NCI-H128 (cell line): Measurements from ENCODE around the gene CLDN20.

ENCODE experiments used
- DNase-seq: peaks from one replicate; lab custom pipeline; 2025; ENCODE audit not compliant: unreplicated experiment; lab: John Stamatoyannopoulos, UW

Gene CLDN20

DNA sequence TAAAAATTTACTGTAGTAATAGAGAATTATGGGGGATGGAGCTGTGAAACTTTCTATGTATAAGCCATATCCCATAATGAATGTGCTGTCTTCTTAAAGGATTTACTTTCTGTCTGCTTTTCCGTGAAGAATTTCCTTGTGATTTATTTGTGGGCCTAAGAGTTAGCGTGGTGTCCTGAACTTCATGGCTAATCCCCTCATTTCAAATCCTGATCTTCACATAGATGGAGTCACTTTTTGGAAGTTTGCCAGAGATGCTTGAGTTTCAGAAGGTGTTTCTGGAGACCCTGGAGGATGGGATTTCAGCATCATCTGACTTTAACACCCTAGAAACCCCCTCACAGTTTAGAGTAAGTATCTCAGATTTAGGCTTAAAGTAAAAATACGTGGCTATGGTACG lies 19.4 kb upstream of the CLDN20 start:
- no peak for DNase-seq

DNA sequence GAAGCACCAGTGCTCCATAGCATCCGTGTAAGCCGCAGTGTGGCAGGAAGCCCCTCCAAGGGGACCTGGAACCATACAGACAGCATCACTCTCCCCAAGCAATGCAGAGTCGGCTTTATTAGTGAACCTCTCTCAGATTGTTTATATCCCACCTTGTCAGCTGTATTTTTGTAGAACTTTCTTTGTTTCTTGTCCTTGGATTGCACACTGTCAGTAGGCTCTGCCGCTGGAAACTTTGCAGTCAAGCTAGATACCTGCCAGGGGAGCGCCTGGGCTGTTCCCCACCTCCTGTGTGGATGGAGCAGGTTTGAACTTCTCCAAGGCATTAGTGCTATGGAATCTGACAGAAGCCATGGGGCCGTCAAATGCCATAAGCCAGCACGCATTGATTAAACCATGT lies 18.6 kb upstream of the CLDN20 start:
- no peak for DNase-seq

DNA sequence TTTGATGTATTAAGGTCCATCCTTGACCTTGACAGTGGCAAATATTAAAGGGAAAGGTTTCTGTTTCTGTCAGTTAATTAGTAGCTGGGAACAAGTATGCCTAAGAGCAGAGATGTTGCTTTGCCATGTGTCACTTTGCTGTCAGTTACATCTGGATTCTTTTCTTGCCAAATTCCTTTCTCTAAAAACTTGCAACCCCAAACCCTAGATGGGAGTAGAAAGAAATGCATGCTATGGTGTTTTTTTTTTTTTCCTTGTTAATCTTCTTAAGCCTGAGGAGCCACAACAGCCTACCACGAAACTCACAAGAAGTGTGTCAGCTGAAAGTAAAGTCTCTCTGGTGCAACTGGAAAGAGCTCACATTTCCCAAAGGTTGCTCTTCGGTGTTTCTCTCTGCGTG lies 18.0 kb upstream of the CLDN20 start:
- no peak for DNase-seq

DNA sequence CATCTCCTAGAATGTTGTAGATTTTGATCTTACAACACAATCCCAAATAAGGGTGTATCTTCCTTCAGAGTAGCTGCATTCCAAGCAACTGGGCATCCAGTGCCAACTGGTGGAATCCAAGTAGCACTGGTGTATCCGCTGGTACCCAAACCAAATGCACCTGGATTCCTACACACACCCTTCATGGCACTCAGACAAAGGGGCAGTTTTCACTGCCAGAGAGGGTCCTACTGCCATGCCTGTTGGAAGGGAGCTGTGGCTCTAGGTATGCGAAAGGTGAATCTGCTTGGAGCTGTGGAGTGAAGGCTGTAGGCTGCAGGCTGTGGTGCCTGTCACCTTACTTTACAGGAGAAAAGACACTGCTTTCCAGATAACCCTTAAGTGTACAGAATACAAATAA lies 17.0 kb upstream of the CLDN20 start:
- no peak for DNase-seq

DNA sequence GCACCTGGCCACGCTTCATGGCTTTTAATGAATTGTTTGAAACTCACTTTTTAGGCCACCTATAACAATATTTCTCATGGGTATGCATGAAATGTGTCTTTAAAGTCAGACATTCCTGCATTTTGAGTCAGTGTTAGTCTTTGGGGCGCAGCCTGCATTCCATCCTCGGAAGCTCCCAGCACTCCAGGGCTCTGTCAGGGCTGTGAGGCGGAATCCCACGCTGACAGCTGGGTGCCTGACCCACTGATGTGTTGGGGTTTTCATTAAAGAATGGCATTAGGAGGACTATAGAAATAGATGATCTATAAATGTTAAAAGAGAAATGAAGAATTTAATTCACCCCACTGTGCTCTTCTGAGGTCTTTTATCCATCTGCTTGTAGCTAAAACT lies 16.2 kb upstream of the CLDN20 start:
- no peak for DNase-seq

DNA sequence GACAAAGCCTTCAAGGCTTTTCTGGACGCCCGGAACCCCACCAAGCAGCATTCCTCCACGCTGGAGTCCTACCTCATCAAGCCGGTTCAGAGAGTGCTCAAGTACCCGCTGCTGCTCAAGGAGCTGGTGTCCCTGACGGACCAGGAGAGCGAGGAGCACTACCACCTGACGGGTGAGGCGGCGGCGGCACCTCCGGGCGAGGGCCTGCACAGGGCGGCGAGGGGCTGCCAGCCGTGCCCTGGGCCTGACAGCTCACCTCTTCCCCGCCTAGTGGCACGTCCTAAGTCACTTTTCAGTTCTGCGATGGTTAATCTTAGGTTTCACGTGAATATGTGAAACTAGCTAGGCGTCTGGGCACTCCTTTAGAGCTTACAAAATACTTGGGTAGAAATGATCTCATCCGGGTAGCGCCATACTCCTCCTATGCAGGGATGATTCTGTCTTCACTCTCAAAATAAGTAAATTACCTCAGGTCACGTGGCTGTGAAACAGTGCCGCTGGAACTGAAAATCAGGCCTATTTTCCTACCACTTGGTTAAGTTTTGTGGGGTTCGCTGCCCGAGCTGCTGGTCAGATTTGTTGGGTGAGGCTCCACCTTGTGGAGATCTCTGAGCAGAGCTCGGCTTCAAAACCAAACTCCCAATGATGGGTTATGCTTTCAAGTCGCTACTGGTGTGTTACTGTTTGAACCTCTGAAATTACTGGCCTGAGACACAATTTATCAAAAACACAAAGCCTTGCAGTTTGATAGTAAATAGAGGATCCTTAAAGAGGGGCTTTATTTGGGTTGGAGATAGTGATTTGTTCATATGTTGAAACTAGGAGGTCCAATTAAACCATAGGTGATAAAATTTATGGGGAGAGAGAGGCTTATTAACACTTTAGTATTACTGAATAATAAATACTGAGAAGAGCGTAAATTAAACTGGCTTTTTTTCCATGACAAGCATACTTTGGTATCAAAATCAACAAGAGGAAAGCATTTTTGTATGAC lies 15.5 kb upstream of the CLDN20 start:
- DNase-seq = no peak

DNA sequence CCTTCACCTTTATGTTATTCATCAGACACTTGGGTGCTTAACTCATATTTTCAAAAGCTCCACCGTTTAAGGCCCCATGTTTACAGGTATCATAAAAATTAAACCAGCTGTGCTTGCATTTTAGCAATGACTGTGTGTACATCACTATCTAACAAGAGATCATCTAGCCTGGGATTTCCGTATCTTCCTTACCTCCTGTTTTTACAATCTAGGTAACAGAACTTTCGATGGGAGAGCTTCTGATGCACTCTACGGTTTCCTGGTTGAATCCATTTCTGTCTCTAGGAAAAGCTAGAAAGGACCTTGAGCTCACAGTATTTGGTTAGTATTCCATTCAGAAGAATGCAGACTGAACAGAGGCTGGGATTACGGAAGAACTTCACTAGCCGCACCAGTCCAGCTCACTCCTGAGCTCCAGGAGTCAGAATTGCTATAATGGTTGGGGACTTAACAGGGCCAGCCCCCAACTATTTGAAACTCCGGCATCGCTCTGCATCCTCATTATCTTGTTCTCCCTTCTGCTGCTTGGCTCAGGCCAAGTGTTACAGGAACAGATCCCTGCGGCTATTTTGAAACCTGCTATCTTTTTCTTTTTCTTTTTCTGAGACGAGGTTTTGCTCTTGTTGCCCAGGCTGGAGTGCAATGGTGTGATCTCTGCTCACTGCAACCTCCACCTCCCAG lies 13.0 kb upstream of the CLDN20 start:
- no peak for DNase-seq

DNA sequence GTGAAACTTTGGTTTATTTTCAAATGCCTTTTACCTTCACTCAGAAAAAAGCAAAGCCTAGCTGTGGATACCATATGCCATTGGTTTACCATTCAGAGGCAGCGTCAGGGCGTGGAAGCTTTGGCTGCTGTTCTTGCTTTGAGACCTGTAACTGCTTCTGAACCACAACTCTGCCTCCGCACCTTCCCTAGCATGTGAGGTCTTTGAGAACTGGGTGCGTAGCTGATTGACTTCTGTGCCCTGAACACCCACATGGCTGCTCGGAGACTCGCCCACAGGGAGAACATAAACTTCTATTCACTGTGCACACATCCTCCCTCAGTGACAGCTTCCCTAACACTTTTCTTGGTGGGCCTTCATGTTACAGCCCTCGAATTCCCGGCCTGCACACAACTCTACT lies 11.2 kb upstream of the CLDN20 start:
- DNase-seq = no peak

DNA sequence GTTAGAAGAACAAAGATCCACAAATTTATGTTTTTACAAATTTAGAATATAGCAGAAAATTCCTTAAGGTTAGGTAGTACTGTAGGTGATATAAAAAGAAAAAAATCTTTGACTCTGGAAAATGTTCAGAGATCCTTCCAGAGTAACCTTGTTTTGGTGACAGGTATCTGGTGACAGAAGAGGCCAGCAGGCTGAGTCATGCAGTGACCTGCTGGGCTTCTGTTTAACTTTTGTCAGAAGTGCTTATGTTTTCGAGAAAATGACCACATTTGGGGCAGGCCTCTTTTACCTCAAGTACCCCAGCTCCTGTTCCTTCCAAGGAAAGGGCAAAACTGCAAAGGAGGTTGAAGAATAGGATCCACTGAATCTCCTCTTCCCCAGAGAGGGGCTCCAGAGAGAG lies 10.5 kb upstream of the CLDN20 start:
- DNase-seq = no peak

DNA sequence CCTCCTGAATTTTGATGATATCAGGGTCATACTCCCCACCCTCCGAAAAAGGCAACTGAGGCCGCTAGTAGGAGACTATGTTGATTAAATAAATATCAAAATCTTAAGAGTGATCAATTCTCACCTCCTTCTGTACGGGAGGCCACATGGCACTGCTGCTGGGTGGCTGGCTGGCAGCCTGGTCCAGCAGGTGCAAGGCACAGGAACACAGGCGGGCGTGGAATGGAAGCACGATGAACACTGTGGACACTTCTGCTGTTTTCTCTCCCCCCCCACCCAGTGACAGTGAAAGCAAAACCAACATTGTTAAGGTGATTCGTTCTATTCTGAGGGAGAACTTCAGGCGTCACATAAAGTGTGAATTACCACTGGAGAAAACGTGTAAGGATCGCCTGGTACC lies 9.7 kb upstream of the CLDN20 start:
- DNase-seq = no peak

DNA sequence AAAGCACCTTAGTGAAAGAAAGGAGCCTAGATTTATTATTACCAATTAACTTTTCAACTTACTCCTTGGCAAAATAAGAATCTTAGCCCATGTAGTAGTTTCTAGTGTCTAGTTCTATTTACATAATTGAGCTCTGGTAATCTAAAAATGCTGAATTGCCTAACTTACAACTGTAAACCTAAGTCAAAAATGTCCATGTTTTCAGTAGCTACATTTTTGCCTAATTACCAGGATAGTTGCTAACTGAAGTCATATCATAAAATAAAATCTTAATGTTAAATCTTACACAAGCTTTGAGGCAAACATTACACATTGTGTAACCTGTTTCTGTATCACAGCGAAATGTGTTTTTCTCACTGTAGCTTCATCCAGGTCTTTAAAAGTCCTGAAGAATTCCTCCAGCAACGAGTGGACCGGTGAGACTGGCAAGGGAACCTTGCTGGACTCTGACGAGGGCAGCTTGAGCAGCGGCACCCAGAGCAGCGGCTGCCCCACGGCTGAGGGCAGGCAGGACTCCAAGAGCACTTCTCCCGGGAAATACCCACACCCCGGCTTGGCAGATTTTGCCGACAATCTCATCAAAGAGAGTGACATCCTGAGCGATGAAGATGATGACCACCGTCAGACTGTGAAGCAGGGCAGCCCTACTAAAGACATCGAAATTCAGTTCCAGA lies 7.6 kb upstream of the CLDN20 start:
- no peak for DNase-seq

DNA sequence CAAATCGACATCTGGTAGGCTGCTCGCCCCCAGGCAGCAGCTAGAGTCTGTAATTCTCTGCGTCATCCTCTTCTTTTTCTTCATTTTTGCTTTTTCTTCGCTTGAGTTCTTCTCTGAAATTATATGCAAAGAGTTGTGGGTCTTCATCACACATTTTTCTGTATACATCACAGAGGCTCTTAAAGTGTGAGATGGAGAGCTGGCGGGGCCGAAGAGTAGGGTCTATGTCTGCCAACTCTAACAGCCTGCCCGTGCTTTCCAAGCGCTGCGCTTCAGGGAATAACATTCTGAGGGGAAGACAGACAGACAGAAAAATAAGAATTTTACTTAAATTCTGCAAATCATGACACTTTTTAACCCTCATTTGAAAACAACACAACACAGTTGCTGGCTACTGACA lies 6.0 kb upstream of the CLDN20 start:
- no peak for DNase-seq

DNA sequence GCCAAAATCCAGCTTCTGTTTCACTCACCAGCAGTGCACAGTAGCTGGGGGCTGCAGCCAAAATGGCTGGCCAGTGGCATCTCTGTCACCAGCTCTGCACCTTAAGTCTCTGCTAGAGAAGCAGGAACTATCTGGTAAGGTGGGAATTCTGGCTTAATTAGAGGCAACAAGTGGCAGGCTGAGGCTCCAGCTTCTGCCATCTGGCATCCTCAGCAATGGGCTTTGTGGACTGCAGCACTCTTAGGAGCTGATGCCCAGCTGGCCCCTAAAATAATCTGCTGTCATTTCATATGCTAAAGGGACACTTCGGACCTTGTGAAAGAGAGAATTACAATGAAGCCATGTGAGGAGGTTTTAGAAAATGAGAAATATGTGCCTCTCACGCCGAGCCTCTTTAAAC lies 4.6 kb upstream of the CLDN20 start:
- no peak for DNase-seq

DNA sequence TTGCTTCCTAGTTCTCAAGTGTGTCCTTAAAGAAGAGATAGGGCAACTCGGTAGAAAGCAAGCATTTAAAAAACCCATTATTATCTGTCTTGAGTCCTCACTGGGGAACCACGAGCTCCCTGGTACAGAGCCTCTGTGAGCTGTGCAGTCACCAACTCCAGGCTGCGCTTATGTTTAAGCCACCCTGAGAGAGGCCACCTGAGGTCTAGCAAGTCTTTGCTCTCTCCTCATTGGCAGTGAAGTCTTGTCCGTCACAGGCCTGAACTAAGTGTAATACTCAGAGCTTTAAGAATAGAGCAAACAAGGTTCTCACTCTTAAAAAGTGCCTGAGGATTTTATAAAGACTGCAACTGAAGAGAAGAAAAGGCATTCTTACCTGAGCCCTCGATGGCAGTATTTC lies 3.9 kb upstream of the CLDN20 start:
- DNase-seq = no peak

DNA sequence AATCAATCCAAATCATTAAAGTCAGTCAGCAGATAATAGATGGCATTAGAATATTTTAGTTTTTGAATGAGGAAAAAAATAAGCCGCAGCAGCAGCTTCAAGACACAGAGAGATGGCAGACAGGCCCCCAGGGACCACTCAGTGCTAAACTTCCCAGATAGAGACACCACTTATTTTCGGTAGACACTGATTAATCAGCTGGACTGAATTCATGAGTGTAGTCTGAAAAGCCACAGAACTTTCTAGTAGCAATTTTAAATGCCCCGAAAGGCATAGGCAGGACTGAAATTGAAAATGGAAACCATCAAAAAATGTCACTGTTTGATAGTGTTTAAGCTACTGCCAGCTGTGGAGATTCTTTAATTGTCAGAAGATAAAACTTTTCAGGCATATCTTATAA lies 3.1 kb upstream of the CLDN20 start:
- DNase-seq = no peak

DNA sequence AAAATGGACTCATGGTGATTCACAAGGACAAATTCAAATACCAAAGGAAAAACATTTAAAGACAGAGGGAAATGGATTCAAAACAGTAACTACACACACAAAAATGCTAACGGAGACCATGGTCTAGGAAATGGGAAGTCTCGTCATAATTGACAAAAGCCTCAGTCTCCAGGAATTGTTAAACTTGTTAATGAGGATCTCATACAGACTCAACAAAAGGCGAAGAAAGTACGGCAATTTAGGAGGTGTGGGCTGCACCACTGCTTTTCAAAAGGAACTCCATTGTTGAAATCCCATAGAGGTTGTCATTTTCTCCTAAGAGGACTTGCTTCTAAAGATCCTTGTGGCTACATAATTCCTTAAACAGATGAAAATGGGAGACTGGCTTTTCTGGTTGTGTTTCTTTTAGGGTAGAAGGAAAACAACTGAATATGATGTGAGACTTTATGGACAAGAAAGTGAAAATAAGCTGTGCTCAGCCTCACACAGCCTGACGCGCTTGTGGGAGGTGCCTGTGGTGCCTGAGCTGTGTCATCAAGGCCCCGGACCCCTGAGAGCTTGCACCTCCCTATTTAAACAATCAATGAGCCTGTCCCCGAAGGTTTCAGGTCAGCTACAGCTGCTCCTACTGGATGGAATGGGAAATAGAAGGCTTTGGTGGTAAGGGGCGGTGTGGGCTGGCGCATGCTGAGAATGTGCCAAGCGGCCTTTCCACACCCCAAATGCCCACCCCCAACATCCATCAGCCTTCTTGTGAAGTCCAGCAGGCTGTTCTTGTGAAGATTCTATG lies 2.5 kb upstream of the CLDN20 start:
- DNase-seq = no peak

DNA sequence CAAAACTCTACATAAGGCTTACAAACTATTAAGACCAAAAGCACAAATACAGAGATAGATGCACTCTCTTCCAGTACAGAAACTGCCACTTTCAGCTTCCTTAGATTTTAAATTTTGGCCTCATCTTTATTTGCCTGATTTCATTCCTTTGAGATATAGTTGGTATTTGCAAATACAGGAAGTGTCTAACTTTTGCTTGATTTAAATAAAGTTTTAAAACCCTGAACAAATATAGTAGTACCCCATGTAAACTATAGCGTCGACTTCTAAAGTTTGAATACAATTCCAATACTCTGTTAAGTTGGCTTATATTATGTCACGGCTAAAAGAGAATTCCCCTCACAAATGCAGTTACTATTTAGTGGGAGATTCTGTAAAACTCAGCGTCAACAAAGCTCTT lies 1.2 kb upstream of the CLDN20 start:
- DNase-seq = no peak

DNA sequence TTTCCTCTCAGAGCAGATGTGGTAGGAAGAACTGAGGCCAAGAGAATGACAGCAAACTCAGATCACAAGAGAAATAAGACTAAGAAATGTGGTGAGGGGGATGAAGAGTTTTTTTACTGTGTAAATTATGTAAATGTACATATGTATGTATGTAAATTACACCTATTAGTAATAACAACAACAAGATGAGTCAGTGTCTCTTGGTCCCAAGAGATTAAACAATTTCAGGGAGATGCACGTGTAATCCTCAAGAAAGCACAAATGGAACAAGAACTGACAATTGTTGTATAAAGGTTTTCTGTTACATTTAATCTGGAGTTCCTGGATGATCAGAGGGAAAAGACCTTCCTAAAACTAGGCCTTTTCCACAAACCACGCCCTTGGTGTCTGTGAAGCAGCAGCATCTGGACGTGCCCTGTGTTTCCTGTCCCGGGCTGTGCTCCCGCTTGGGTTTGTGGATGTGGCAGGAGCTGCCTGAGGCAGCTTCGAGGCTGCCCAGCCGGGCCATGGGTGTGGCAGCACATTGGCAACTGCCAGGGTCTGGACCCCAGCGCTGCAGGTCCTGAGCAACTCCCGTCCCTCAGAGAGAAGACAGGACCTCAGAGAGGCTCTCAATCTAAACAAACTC lies 994 bp downstream of the CLDN20 start:
- DNase-seq = no peak

DNA sequence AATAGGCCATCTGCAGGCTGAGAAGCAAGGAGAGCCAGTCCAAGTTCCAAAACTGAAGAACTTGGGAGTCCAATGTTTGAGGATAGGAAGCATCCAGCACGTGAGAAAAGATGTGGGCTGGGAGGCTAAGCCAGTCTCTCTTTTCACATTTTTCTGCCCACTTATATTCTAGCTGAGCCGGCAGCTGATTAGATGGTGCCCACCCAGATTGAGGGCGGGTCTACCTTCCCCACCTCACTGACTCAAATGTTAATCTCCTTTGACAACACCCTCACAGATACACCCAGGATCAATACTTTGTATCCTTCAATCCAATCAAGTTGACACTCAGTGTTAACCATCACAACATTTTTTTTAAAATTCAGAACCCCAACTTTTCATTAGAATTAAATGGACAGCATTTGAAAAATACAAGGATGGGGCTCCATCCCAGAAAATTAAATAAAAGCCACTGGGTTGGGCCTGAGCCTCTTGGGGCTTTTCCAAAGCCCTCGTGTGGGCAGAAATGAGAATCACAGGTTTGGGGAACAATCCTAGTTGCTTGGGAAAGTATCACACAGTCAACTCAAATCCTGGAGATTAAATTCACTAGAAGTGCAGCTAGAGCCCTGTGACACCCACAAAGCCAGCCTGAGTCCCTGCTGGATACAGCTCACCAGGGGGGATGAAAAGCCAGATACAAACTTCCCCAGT lies 2.2 kb downstream of the CLDN20 start:
- DNase-seq = no peak

DNA sequence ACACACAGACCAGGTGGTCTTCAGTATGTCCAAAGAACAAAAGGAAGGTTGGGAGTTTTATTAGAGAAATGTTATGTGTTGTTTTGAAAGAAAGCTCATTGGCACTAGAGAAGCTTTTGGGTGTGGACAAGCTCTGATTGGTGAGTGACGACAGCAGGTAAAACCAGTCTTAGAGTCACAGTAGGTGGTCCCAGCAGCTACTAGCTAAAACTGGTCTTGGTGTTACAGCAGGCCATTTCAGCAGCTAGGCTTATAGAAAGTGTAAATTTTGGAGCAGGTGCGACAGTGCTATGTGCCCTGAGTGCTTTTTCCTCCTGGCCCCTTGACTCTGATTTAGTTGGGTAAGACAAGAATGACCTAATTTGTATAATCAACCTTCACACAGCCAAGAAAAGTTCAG lies 3.6 kb downstream of the CLDN20 start:
- no peak for DNase-seq
